ENCODE data around the gene ZNF487. TPM values are rescaled to one million over a fixed set of nuclear protein-coding genes. Genes with fewer than 3 reads are reported as not detected.

The ZNF487 gene
- total and polyA plus RNA-seq, 2 experiments from 2014 or later: 2.9 to 4.6 TPM

GRCh38 chr10:43389867-43390266, 47.0 kb upstream of the ZNF487 start:
- no peak for ATAC-seq
- H3K27me3 ChIP-seq (ENCODE audit: insufficient read depth): no peaks in the 10 kb centered on the region
- TF ChIP-seq ETS1 (IDR thresholded peaks at IDR 0.05): no peak
- H3K4me3 Mint-ChIP-seq: no peak overlapping the region
- no peak overlapping the region for H3K27ac Mint-ChIP-seq
- H3K4me3 ChIP-seq: no peak overlapping the region
- no peak overlapping the region for H3K4me2 ChIP-seq
- no peak for DNase-seq (ENCODE audit: low spot score)
- H3K27ac ChIP-seq (ENCODE audit: low read depth): no peak overlapping the region; the same call in none of the 2 replicates
- peaks cover 76% of the 10 kb centered on the region for H3K79me2 ChIP-seq (replicated peaks; ENCODE audit: insufficient read depth)
- no peaks in the 10 kb centered on the region for H3K9me2 ChIP-seq (ENCODE audit: insufficient read depth)
- no peak overlapping the region for H2AFZ ChIP-seq
- peaks cover 95% of the 10 kb centered on the region for H3K36me3 Mint-ChIP-seq (ENCODE audit: low read depth)
- peaks cover 10% of the 10 kb centered on the region for H3K27me3 Mint-ChIP-seq (ENCODE audit: insufficient read depth, low read depth, poor library complexity)
- peaks cover 62% of the 10 kb centered on the region for H3F3A ChIP-seq (replicated peaks; ENCODE audit: low read depth)
- H3K36me3 ChIP-seq (ENCODE audit: insufficient read depth): peaks cover 94% of the 10 kb centered on the region
- peaks cover 13% of the 10 kb centered on the region for H3K4me1 ChIP-seq (ENCODE audit: insufficient read depth)
- H3K4me1 Mint-ChIP-seq: peaks cover 31% of the 10 kb centered on the region
- no peaks in the 10 kb centered on the region for H3K9me3 Mint-ChIP-seq
- H4K20me1 ChIP-seq (replicated peaks; ENCODE audit: insufficient read depth): peaks cover 83% of the 10 kb centered on the region

- Mint-ChIP-seq H3K36me3 (ENCODE audit: low read depth) (peaks cover 100% of the 10 kb centered on the region), H3K27ac (peak overlapping the region; percentile 74), H3K4me1 (peaks cover 35% of the 10 kb centered on the region), H3K4me3 (no peak overlapping the region; the same call in 2 of the 3 replicates), H3K9me3 (no peaks in the 10 kb centered on the region), H3K27me3 (ENCODE audit: insufficient read depth, low read depth, poor library complexity) (peaks cover 9% of the 10 kb centered on the region)
- H4K20me1 ChIP-seq (replicated peaks; ENCODE audit: insufficient read depth): peaks cover 88% of the 10 kb centered on the region
- no peak overlapping the region for H3K27ac ChIP-seq (ENCODE audit: low read depth)
- H3K4me3 ChIP-seq: no peak overlapping the region
- H3K4me2 ChIP-seq: no peak overlapping the region
- peaks cover 80% of the 10 kb centered on the region for H3K79me2 ChIP-seq (replicated peaks; ENCODE audit: insufficient read depth)
- no peaks in the 10 kb centered on the region for H3K27me3 ChIP-seq (ENCODE audit: insufficient read depth)
- ATAC-seq: no peak
- peaks cover 64% of the 10 kb centered on the region for H3F3A ChIP-seq (replicated peaks; ENCODE audit: low read depth)
- H3K4me1 ChIP-seq (ENCODE audit: insufficient read depth): peaks cover 18% of the 10 kb centered on the region
- DNase-seq (ENCODE audit: low spot score): no peak
- no peak overlapping the region for H2AFZ ChIP-seq
- no peaks in the 10 kb centered on the region for H3K9me2 ChIP-seq (ENCODE audit: insufficient read depth)
- H3K36me3 ChIP-seq (ENCODE audit: insufficient read depth): peaks cover 95% of the 10 kb centered on the region
- TF ChIP-seq ZNF462 (CRISPR knock-in tag; IDR thresholded peaks at IDR 0.05) (no peak), CREB1 (CRISPR knock-in tag; IDR thresholded peaks at IDR 0.05; ENCODE audit: low read depth) (no peak), CTCF (conservative IDR thresholded peaks at IDR 0.05; ENCODE audit: low read depth in 2 of 2) (no peak), EZH2 (IDR thresholded peaks at IDR 0.05; ENCODE audit: low read depth, unreplicated experiment) (no peak), REST (IDR thresholded peaks at IDR 0.05; ENCODE audit: unreplicated experiment) (no peak), NANOG (IDR thresholded peaks at IDR 0.05; ENCODE audit: borderline replicate concordance) (no peak), ETS1 (IDR thresholded peaks at IDR 0.05) (no peak)
These were observed 46.6 kb upstream of the ZNF487 start for GRCh38 chr10:43390333-43390732.

All from GM23338 (cell line).